GM12891 (cell line): Measurements from ENCODE around the gene ZNF273.
"Not testable (repeated sequence)": the region's sequence is repeated elsewhere in the genome, so short reads cannot be mapped to it uniquely, and the experiment has no call there.

Experiments
- POLR2A ChIP-seq: IDR thresholded peaks from 2 replicates; pipeline ENCODE4 v1.6.1; 2011; ENCODE audit warnings: low read depth, low read length, control low read depth
- POLR2AphosphoS5 ChIP-seq: IDR thresholded peaks from 2 replicates; pipeline ENCODE4 v1.6.1; 2011; ENCODE audit warnings: low read depth, low read length, control low read depth
- POU2F2 ChIP-seq: IDR thresholded peaks from 2 replicates; pipeline ENCODE4 v1.6.1; 2011; ENCODE audit warnings: low read depth, mild to moderate bottlenecking, control low read depth, low read length, moderate library complexity
- SPI1 ChIP-seq: IDR thresholded peaks from 2 replicates; pipeline ENCODE4 v1.6.1; 2011; ENCODE audit warnings: low read depth, low read length, control low read depth
- TAF1 ChIP-seq: IDR thresholded peaks from 2 replicates; pipeline ENCODE4 v1.6.1; 2011; ENCODE audit warnings: low read depth, low read length, control low read depth

- TF ChIP-seq POLR2AphosphoS5, POLR2A, TAF1, SPI1, POU2F2: not testable (repeated sequence)
Measured at GRCh38 chr7:64940021-64940420, 36.9 kb downstream of the ZNF273 start.
